H9 (cell line): Measurements from ENCODE around the gene VAMP3. TPM values are rescaled to one million over a fixed set of nuclear protein-coding genes. Genes with fewer than 3 reads are reported as not detected.

Source experiments
- DNase-seq: peaks from one replicate; pipeline ENCODE4 v3.0.0-alpha.2; 2017
- H2AFZ ChIP-seq: one replicate; pipeline ENCODE4 v1.6.1; 2013; ENCODE audit warnings: mild to moderate bottlenecking, low read length, control low read depth, moderate library complexity
- H2AK5ac ChIP-seq: 2 replicates; pipeline ENCODE4 v1.6.1; 2013; ENCODE audit warnings: low read length, control low read depth, mixed read lengths; ENCODE audit not compliant: insufficient read length
- H2BK120ac ChIP-seq: one replicate; pipeline ENCODE4 v1.6.1; 2013; ENCODE audit warnings: low read depth, mild to moderate bottlenecking, low read length, control low read depth, inconsistent platforms; ENCODE audit not compliant: poor library complexity, severe bottlenecking
- H2BK12ac ChIP-seq: 2 replicates; pipeline ENCODE4 v1.6.1; 2013; ENCODE audit warnings: low read length, control low read depth, mixed read lengths, low read depth; ENCODE audit not compliant: insufficient read length
- H2BK15ac ChIP-seq: 2 replicates; pipeline ENCODE4 v1.6.1; 2013; ENCODE audit warnings: low read depth, low read length, control low read depth
- H2BK20ac ChIP-seq: one replicate; pipeline ENCODE4 v1.6.1; 2013; ENCODE audit warnings: low read depth, mild to moderate bottlenecking, low read length, control low read depth, inconsistent platforms; ENCODE audit not compliant: poor library complexity, severe bottlenecking
- H2BK5ac ChIP-seq: 2 replicates; pipeline ENCODE4 v1.6.1; 2013; ENCODE audit warnings: low read length, control low read depth, mixed read lengths; ENCODE audit not compliant: insufficient read length
- H3K14ac ChIP-seq: 2 replicates; pipeline ENCODE4 v1.6.1; 2013; ENCODE audit warnings: low read length, control low read depth; ENCODE audit not compliant: insufficient read depth
- H3K18ac ChIP-seq: 2 replicates; pipeline ENCODE4 v1.6.1; 2013; ENCODE audit warnings: low read depth, mild to moderate bottlenecking, mixed read lengths, low read length, control low read depth; ENCODE audit not compliant: insufficient read length
- H3K23ac ChIP-seq: 2 replicates; pipeline ENCODE4 v1.6.1; 2013; ENCODE audit warnings: low read length, control low read depth, mixed read lengths, low read depth; ENCODE audit not compliant: insufficient read length
- H3K23me2 ChIP-seq: 2 replicates; pipeline ENCODE4 v1.6.1; 2013; ENCODE audit warnings: low read depth, mild to moderate bottlenecking, mixed read lengths, low read length, control low read depth; ENCODE audit not compliant: insufficient read length, poor library complexity, severe bottlenecking
- H3K27ac ChIP-seq: 2 replicates; pipeline ENCODE4 v1.5.1; 2013; ENCODE audit warnings: low read length, control low read depth, mixed read lengths, low read depth; ENCODE audit not compliant: insufficient read length
- H3K27me3 ChIP-seq: 2 replicates; pipeline ENCODE4 v1.6.1; 2013; ENCODE audit warnings: low read length, control low read depth, inconsistent platforms; ENCODE audit not compliant: insufficient read depth
- H3K4ac ChIP-seq: 2 replicates; pipeline ENCODE4 v1.6.1; 2013; ENCODE audit warnings: low read depth, mild to moderate bottlenecking, control low read depth, inconsistent platforms, low read length, moderate library complexity
- H3K4me1 ChIP-seq: 2 replicates; pipeline ENCODE4 v1.6.1; 2013; ENCODE audit warnings: low read length, control low read depth, inconsistent platforms; ENCODE audit not compliant: insufficient read depth
- H3K4me2 ChIP-seq: 2 replicates; pipeline ENCODE4 v1.6.1; 2013; ENCODE audit warnings: low read length, control low read depth, mixed read lengths; ENCODE audit not compliant: insufficient read length, insufficient read depth
- H3K56ac ChIP-seq: 2 replicates; pipeline ENCODE4 v1.6.1; 2013; ENCODE audit warnings: low read depth, mild to moderate bottlenecking, mixed read lengths, low read length, control low read depth; ENCODE audit not compliant: insufficient read length
- H3K79me1 ChIP-seq: 2 replicates; pipeline ENCODE4 v1.6.1; 2013; ENCODE audit warnings: low read depth, mild to moderate bottlenecking, moderate library complexity, low read length, control low read depth, inconsistent platforms; ENCODE audit not compliant: insufficient read depth, poor library complexity, severe bottlenecking
- H3K79me2 ChIP-seq: 2 replicates; pipeline ENCODE4 v1.6.1; 2013; ENCODE audit warnings: low read length, control low read depth, inconsistent platforms; ENCODE audit not compliant: insufficient read depth
- H3K9ac ChIP-seq: 2 replicates; pipeline ENCODE4 v1.6.1; 2013; ENCODE audit warnings: low read length, control low read depth, mixed read lengths; ENCODE audit not compliant: insufficient read length; ENCODE audit errors: extremely low read depth
- H3K9me3 ChIP-seq: one replicate; pipeline ENCODE4 v1.6.1; 2013; ENCODE audit warnings: low read depth, low read length, inconsistent platforms; ENCODE audit not compliant: control insufficient read depth
- H3T11ph ChIP-seq: one replicate; pipeline ENCODE4 v1.6.1; 2013; ENCODE audit warnings: mild to moderate bottlenecking, low read length, control low read depth, inconsistent platforms
- H4K20me1 ChIP-seq: one replicate; pipeline ENCODE4 v1.6.1; 2013; ENCODE audit not compliant: control insufficient read depth, insufficient read length, insufficient read depth
- H4K5ac ChIP-seq: 2 replicates; pipeline ENCODE4 v1.6.1; 2013; ENCODE audit warnings: low read depth, mild to moderate bottlenecking, mixed read lengths, low read length, control low read depth; ENCODE audit not compliant: insufficient read length
- H4K8ac ChIP-seq: replicated peaks from 2 replicates; pipeline ENCODE4 v1.6.1; 2013; ENCODE audit warnings: low read length, control low read depth, mixed read lengths, low read depth; ENCODE audit not compliant: insufficient read length
- H4K91ac ChIP-seq: 2 replicates; pipeline ENCODE4 v1.6.1; 2013; ENCODE audit warnings: low read depth, mild to moderate bottlenecking, moderate library complexity, mixed read lengths, low read length, control low read depth; ENCODE audit not compliant: insufficient read length
- H3K27ac Mint-ChIP-seq, 3 experiments: 2 replicates in 2 of 3; 3 replicates in 1 of 3; pipeline ENCODE4 v1.8.0; 2020 to 2021; ENCODE audit warnings: mixed read lengths in 3 of 3, mild to moderate bottlenecking in 1 of 3, moderate library complexity in 1 of 3
- H3K27me3 Mint-ChIP-seq: 2 replicates; pipeline ENCODE4 v1.8.0; 2021; ENCODE audit warnings: low read depth, mild to moderate bottlenecking, moderate library complexity, mixed read lengths
- H3K36me3 Mint-ChIP-seq, 3 experiments: 2 replicates in 2 of 3; 3 replicates in 1 of 3; pipeline ENCODE4 v1.8.0; 2020 to 2021; ENCODE audit warnings: low read depth in 3 of 3, mixed read lengths in 3 of 3; ENCODE audit not compliant: insufficient read depth in 1 of 3
- H3K4me1 Mint-ChIP-seq, 2 experiments: 2 replicates each; pipeline ENCODE4 v1.8.0; 2020; ENCODE audit warnings: mixed read lengths in 2 of 2
- H3K4me3 Mint-ChIP-seq, 2 experiments: 2 replicates in 1 of 2; 3 replicates in 1 of 2; pipeline ENCODE4 v1.8.0; 2020 to 2021; ENCODE audit warnings: mild to moderate bottlenecking in 2 of 2, mixed read lengths in 2 of 2, moderate library complexity in 1 of 2
- H3K9me3 Mint-ChIP-seq, 2 experiments: 2 replicates in 1 of 2; 3 replicates in 1 of 2; pipeline ENCODE4 v1.8.0; 2020; ENCODE audit warnings: mild to moderate bottlenecking in 2 of 2, mixed read lengths in 2 of 2, moderate library complexity in 1 of 2
- WGBS: extraction: QIAGEN DNeasy Blood & Tissue Kit; methylation state at CpG from one replicate; pipeline ENCODE4 v1.1.7; 2013; ENCODE audit warnings: missing lambda C conversion rate, low lambda C conversion rate, mixed read lengths; ENCODE audit not compliant: insufficient read length; ENCODE audit errors: extremely low coverage; 5-methylcytosine and 5-hydroxymethylcytosine counted together
- total RNA-seq: library from RNA; stranded (reverse); gene quantifications from 2 replicates; pipeline ENCODE4 v1.2.1, GENCODE V29; 2021
- TF ChIP-seq, protein P1 (sequence below): fragments of 200-600 bp; sonication (generic); conservative IDR thresholded peaks from 3 replicates; pipeline ENCODE4 v1.8.0; 2021; ENCODE audit warnings: antibody characterized with exemption, mild to moderate bottlenecking

The VAMP3 gene
- total RNA-seq, 1 experiment from 2014 or later, result 42.9 TPM

DNA sequence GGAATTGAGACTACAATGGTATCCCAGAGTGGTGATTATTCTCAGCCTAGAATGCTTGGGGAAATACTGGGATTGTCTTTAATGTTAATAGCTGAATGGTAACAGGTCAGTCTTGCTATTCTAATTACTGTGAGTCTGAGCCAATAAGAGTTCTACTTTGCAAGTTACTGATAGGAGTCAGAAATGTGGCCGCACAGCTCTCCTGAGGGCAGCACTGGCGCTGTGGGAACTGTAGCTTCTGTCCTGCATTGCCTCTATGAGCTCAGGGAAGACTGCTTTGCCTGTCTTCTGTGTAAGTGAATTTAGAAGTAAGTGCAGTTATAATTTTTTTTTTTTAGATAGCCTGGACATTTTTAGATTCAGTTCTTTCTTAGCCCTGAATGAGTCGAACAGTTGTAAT, 10.0 kb upstream of the VAMP3 start:
- WGBS, result no CpG with 5 or more reads among the region's 3 CpGs

More for the DNA sequence above, 10.0 kb upstream of the VAMP3 start:
- TF ChIP-seq, protein P1, sequence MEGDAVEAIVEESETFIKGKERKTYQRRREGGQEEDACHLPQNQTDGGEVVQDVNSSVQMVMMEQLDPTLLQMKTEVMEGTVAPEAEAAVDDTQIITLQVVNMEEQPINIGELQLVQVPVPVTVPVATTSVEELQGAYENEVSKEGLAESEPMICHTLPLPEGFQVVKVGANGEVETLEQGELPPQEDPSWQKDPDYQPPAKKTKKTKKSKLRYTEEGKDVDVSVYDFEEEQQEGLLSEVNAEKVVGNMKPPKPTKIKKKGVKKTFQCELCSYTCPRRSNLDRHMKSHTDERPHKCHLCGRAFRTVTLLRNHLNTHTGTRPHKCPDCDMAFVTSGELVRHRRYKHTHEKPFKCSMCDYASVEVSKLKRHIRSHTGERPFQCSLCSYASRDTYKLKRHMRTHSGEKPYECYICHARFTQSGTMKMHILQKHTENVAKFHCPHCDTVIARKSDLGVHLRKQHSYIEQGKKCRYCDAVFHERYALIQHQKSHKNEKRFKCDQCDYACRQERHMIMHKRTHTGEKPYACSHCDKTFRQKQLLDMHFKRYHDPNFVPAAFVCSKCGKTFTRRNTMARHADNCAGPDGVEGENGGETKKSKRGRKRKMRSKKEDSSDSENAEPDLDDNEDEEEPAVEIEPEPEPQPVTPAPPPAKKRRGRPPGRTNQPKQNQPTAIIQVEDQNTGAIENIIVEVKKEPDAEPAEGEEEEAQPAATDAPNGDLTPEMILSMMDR, result no peak
- no peak overlapping the region for H4K91ac ChIP-seq
- no peaks in the 10 kb centered on the region for H3K9me3 ChIP-seq
- no peak overlapping the region for H3K18ac ChIP-seq
- H2BK15ac ChIP-seq, result no peak overlapping the region
- Mint-ChIP-seq H3K27me3 (no peaks in the 10 kb centered on the region), H3K4me1 (peaks cover 0 to 5% of the 10 kb centered on the region in 2 experiments; a peak in 1 of 4 replicates), H3K36me3 (no peaks in the 10 kb centered on the region), H3K9me3 (no peaks in the 10 kb centered on the region), H3K27ac (peak overlapping the region in 1 of 3 experiments; percentile 34; a peak in 2 of 7 replicates), H3K4me3 (no peak overlapping the region)
- H3K9ac ChIP-seq, result no peak overlapping the region
- H3K4me1 ChIP-seq, result no peaks in the 10 kb centered on the region
- no peak overlapping the region for H3K4ac ChIP-seq
- no peak overlapping the region for H3K14ac ChIP-seq
- no peaks in the 10 kb centered on the region for H4K20me1 ChIP-seq
- H3K23ac ChIP-seq, result no peak overlapping the region
- H2BK5ac ChIP-seq, result no peak overlapping the region
- no peak overlapping the region for H3K4me2 ChIP-seq
- no peak overlapping the region for H2AK5ac ChIP-seq
- no peaks in the 10 kb centered on the region for H3K23me2 ChIP-seq
- no peak overlapping the region for H2BK120ac ChIP-seq
- H3K79me2 ChIP-seq, result no peaks in the 10 kb centered on the region
- no peak overlapping the region for H3K56ac ChIP-seq
- H3K79me1 ChIP-seq, result no peaks in the 10 kb centered on the region
- H3T11ph ChIP-seq, result no peak overlapping the region
- no peak overlapping the region for H2BK12ac ChIP-seq
- no peak overlapping the region for H4K5ac ChIP-seq
- H2BK20ac ChIP-seq, result no peak overlapping the region
- no peaks in the 10 kb centered on the region for H3K27me3 ChIP-seq
- no peak overlapping the region for H4K8ac ChIP-seq
- DNase-seq, result no peak
- no peak overlapping the region for H2AFZ ChIP-seq
- no peak overlapping the region for H3K27ac ChIP-seq
